GM12878 (cell line): ENCODE data around the gene GPR61. TPM values are rescaled to one million over a fixed set of nuclear protein-coding genes. Genes with fewer than 3 reads are reported as not detected.

Experiments used
- BHLHE40 ChIP-seq, 2 experiments: fragments of 450-650 bp in 1 of 2; IDR thresholded peaks; 2 replicates each; pipeline ENCODE4 v1.6.1; 2011 to 2017; ENCODE audit warnings: low read depth in 2 of 2, borderline replicate concordance in 1 of 2, improper control_type of control experiment in 1 of 2, low read length in 1 of 2, mild to moderate bottlenecking in 1 of 2
- CHD4 ChIP-seq: fragments of 200-600 bp; sonication (generic); IDR thresholded peaks from 2 replicates; pipeline ENCODE4 v1.6.1; 2016; ENCODE audit warnings: mild to moderate bottlenecking
- CTCF ChIP-seq, 3 experiments: IDR thresholded peaks in 2 of 3; conservative IDR thresholded peaks in 1 of 3; 2 replicates each; pipeline ENCODE4 v1.5.1; 2011; ENCODE audit warnings: low read depth in 3 of 3, low read length in 3 of 3, mild to moderate bottlenecking in 3 of 3, control low read depth in 2 of 3, moderate library complexity in 2 of 3, inconsistent platforms in 1 of 3, mixed read lengths in 1 of 3; ENCODE audit not compliant: control insufficient read depth in 2 of 3, insufficient read depth in 1 of 3; ENCODE audit errors: extremely low read depth in 1 of 3
- E2F4 ChIP-seq: IDR thresholded peaks from 2 replicates; pipeline ENCODE4 v1.6.1; 2012; ENCODE audit warnings: low read depth, low read length, improper control_type of control experiment
- FOS ChIP-seq: IDR thresholded peaks from 3 replicates; pipeline ENCODE4 v1.6.1; 2011; ENCODE audit warnings: borderline replicate concordance; ENCODE audit not compliant: insufficient read length; ENCODE audit errors: extremely low read depth
- HDGF ChIP-seq: fragments of 450-650 bp; IDR thresholded peaks from 2 replicates; pipeline ENCODE4 v1.6.1; 2016; ENCODE audit warnings: antibody characterized with exemption
- MTA2 ChIP-seq: fragments of 450-650 bp; IDR thresholded peaks from 2 replicates; pipeline ENCODE4 v1.6.1; 2016; ENCODE audit warnings: low read depth, mild to moderate bottlenecking, moderate library complexity
- NRF1 ChIP-seq: conservative IDR thresholded peaks from 2 replicates; pipeline ENCODE4 v1.6.1; 2011; ENCODE audit warnings: mild to moderate bottlenecking, low read depth, low read length, improper control_type of control experiment
- PBX3 ChIP-seq: IDR thresholded peaks from 2 replicates; pipeline ENCODE4 v1.6.1; 2011; ENCODE audit warnings: mild to moderate bottlenecking, low read depth, low read length, moderate library complexity; ENCODE audit not compliant: insufficient replicate concordance
- POLR2AphosphoS2 ChIP-seq: IDR thresholded peaks from 2 replicates; pipeline ENCODE4 v1.6.1; 2011; ENCODE audit warnings: low read depth, mild to moderate bottlenecking, low read length, improper control_type of control experiment, moderate library complexity
- POU2F2 ChIP-seq: IDR thresholded peaks from 3 replicates; pipeline ENCODE4 v1.6.1; 2011; ENCODE audit warnings: low read depth, mild to moderate bottlenecking, low read length, borderline replicate concordance
- RCOR1 ChIP-seq: conservative IDR thresholded peaks from 2 replicates; pipeline ENCODE4 v1.6.1; 2012; ENCODE audit warnings: low read depth, low read length, improper control_type of control experiment
- RUNX3 ChIP-seq: IDR thresholded peaks from 2 replicates; pipeline ENCODE4 v1.6.1; 2012; ENCODE audit warnings: low read length, inconsistent platforms
- SKIL ChIP-seq: fragments of 450-650 bp; IDR thresholded peaks from 2 replicates; pipeline ENCODE4 v1.6.1; 2017; ENCODE audit warnings: mild to moderate bottlenecking, low read depth, inconsistent platforms; ENCODE audit not compliant: poor library complexity, severe bottlenecking
- STAT1 ChIP-seq: fragments of 450-650 bp; conservative IDR thresholded peaks from 2 replicates; pipeline ENCODE4 v1.6.1; 2014; ENCODE audit warnings: antibody characterized with exemption, mild to moderate bottlenecking
- TAF1 ChIP-seq: IDR thresholded peaks from 2 replicates; pipeline ENCODE4 v1.6.1; 2011; ENCODE audit warnings: mild to moderate bottlenecking, low read depth, low read length, borderline replicate concordance
- ZNF384 ChIP-seq: IDR thresholded peaks from 2 replicates; pipeline ENCODE4 v1.6.1; 2012; ENCODE audit warnings: low read depth, mild to moderate bottlenecking, low read length, improper control_type of control experiment, borderline replicate concordance
- ZNF622 ChIP-seq: fragments of 450-650 bp; IDR thresholded peaks from 2 replicates; pipeline ENCODE4 v1.6.1; 2017; ENCODE audit warnings: mild to moderate bottlenecking, inconsistent platforms
- polyA plus RNA-seq, 11 experiments: library from polyadenylated mRNA; depleted of rRNA in 4 of 11; unstranded in 6 of 11; stranded (reverse) in 5 of 11; fragments of >200 nt; fragmentation: Nextera tagmentation in 4 of 11; fragmentation: Illumina TruSeq in 1 of 11; extraction: Ambion mirVana in 4 of 11; extraction: Trizol in 1 of 11; gene quantifications; 1 replicate in 1 of 11; 2 replicates in 10 of 11; pipeline versions ENCODE4 v1.2.1 to v1.2.3, GENCODE V29; 2011 to 2016; ENCODE audit warnings: inconsistent platforms in 2 of 11, missing spikeins in 2 of 11, low read depth in 1 of 11
- total RNA-seq, 4 experiments: library from RNA; depleted of rRNA in 3 of 4; stranded (reverse); fragments of >200 nt in 3 of 4; fragmentation: Illumina TruSeq in 1 of 4; extraction: Trizol in 1 of 4; gene quantifications; 2 replicates each; pipeline versions ENCODE4 v1.2.1 to v1.2.3, GENCODE V29; 2013 to 2021
- TF ChIP-seq, protein P1 (sequence below): fragments of 450-650 bp; IDR thresholded peaks from 2 replicates; pipeline ENCODE4 v1.6.1; 2017; ENCODE audit warnings: antibody characterized with exemption, mild to moderate bottlenecking, moderate library complexity

The GPR61 gene
- total and polyA plus RNA-seq, 10 of the 15 experiments (the other 5 are each of a cell fraction or from before 2014, with no cell fraction given) = 0.19 to 1.1 (median 0.35) TPM; not detected in 2

GRCh38 chr1:109513110-109513710 is 26.5 kb upstream of the GPR61 start (continued):
- TF ChIP-seq E2F4 (no peak), BHLHE40 (IDR thresholded peaks at IDR 0.05; ENCODE audit: borderline replicate concordance in 1 of 2, low read depth in 2 of 2, low read length in 1 of 2) (0 out of 4 replicates have a peak, but pooled peaks of 1 of the 2 experiments have one; percentile 13), RCOR1 (no peak), POLR2AphosphoS2 (no peak), POU2F2 (no peak), SKIL (no peak), STAT1 (no peak), CTCF (IDR thresholded peaks at IDR 0.05 in 2 of 3, conservative IDR thresholded peaks at IDR 0.05 in 1 of 3; ENCODE audit: control insufficient read depth in 2 of 3, extremely low read depth in 1 of 3, insufficient read depth in 1 of 3, low read depth in 3 of 3, low read length in 3 of 3) (no peak), FOS (no peak), ZNF622 (no peak), HDGF (no peak), ZNF384 (no peak), RUNX3 (peak; percentile 17; the same call in 1 of the 2 replicates), NRF1 (no peak), CHD4 (no peak), MTA2 (peak; percentile 93), TAF1 (no peak), PBX3 (no peak)
- TF ChIP-seq, protein P1, sequence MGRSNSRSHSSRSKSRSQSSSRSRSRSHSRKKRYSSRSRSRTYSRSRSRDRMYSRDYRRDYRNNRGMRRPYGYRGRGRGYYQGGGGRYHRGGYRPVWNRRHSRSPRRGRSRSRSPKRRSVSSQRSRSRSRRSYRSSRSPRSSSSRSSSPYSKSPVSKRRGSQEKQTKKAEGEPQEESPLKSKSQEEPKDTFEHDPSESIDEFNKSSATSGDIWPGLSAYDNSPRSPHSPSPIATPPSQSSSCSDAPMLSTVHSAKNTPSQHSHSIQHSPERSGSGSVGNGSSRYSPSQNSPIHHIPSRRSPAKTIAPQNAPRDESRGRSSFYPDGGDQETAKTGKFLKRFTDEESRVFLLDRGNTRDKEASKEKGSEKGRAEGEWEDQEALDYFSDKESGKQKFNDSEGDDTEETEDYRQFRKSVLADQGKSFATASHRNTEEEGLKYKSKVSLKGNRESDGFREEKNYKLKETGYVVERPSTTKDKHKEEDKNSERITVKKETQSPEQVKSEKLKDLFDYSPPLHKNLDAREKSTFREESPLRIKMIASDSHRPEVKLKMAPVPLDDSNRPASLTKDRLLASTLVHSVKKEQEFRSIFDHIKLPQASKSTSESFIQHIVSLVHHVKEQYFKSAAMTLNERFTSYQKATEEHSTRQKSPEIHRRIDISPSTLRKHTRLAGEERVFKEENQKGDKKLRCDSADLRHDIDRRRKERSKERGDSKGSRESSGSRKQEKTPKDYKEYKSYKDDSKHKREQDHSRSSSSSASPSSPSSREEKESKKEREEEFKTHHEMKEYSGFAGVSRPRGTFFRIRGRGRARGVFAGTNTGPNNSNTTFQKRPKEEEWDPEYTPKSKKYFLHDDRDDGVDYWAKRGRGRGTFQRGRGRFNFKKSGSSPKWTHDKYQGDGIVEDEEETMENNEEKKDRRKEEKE = no peak
